ENCODE results near the gene BEST4.

- no peak for TF ChIP-seq CTCF (IDR thresholded peaks at IDR 0.05; ENCODE audit: extremely low read depth in 1 of 2, insufficient read depth in 1 of 2, low read depth in 1 of 2, low read length in 2 of 2)
- peak; percentile 9 for TF ChIP-seq POLR2A (IDR thresholded peaks at IDR 0.05; ENCODE audit: low read depth, low read length)
- TF ChIP-seq POLR2AphosphoS5 (IDR thresholded peaks at IDR 0.05; ENCODE audit: insufficient read depth, low read depth, low read length) = no peak
- TF ChIP-seq EZH2 (IDR thresholded peaks at IDR 0.05; ENCODE audit: borderline replicate concordance, low read depth, low read length, severe bottlenecking) = no peak
- TF ChIP-seq JUN (IDR thresholded peaks at IDR 0.05; ENCODE audit: borderline replicate concordance, insufficient read depth, insufficient read length, low read depth) = no peak
Observed at GRCh38 chr1:44810101-44810761, 22.3 kb upstream of the BEST4 start.

Data from endothelial cell of umbilical vein (primary cell).